NK-92 treated with Interleukin-12 subunit alpha and Interleukin-12 subunit beta, amount 100 ng/mL, for 24 hours (cell line): Measurements from ENCODE around the gene VSTM1.
"Not testable (repeated sequence)": the region's sequence is repeated elsewhere in the genome, so short reads cannot be mapped to it uniquely, and the experiment has no call there.

Experiments used
- DNase-seq: peaks from one replicate; lab custom pipeline; 2025; lab: John Stamatoyannopoulos, UW

The VSTM1 gene

DNA sequence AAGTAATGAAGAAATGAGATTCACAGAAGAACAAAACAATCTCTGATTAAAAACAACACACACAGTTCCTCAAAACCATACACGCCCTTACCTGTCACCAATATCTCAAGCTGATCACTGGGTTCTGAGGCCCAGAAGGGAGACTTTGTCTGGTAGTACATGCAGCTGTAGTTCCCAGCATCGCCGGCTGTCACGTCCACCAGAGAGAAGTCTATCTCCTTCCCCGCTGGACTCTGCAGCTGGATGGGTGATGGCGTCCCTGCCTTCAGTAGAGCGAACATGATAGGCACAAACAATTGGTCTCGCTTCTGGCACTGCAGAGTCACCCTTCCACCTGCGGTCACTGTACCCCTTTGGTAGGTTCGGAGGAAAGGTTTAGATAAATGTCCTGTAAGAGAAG, 10.1 kb upstream of the VSTM1 start:
- DNase-seq, result no peak

DNA sequence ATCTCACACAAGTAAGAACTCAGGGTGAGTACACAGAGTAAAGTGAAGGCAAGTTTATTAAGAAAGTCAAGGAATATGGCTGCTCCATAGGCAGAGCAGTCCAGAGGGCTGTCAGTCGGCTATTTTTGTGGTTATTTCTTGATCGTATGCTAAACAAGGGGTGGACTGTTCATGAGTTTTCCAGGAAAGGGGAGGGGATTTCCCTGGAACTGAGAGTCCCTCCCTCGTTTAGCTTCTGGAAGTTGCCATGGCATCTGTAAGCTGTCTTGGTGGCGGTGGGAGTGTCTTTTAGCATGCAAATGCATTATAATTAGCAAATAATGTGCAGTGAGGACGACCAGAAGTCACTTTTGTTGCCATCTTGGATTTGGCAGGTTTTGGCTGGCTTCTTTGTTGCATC, 5.8 kb upstream of the VSTM1 start:
- no peak for DNase-seq

- no peak for DNase-seq
Measured at GRCh38 chr19:54062643-54063042, 1.1 kb downstream of the VSTM1 start.

- DNase-seq, result no peak
Measured at GRCh38 chr19:54047616-54048015, 16.1 kb downstream of the VSTM1 start.

DNA sequence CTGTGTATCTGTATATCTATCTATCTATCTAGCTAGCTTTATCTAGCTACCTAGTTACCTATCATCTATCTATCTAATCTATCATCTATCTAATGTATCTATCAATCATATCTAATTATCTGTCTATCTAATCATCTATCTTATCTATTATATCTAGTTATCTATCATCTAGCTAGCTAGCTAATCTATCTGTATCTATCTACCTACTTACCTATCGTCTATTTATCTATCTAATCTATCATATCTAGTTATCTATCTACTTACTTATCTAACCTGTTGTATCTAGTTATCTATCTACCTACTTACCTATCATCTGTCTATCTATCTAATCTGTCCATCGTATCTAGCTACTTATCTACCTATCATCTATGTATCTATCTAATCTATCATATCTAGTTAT, 17.9 kb downstream of the VSTM1 start:
- DNase-seq, result no peak

- DNase-seq, result no peak
Measured at GRCh38 chr19:54042989-54043388, 20.7 kb downstream of the VSTM1 start.

GRCh38 chr19:54041969-54042606, 21.6 kb downstream of the VSTM1 start:
- DNase-seq, result no peak

GRCh38 chr19:54040003-54040402, 23.7 kb downstream of the VSTM1 start:
- DNase-seq, result no peak

DNA sequence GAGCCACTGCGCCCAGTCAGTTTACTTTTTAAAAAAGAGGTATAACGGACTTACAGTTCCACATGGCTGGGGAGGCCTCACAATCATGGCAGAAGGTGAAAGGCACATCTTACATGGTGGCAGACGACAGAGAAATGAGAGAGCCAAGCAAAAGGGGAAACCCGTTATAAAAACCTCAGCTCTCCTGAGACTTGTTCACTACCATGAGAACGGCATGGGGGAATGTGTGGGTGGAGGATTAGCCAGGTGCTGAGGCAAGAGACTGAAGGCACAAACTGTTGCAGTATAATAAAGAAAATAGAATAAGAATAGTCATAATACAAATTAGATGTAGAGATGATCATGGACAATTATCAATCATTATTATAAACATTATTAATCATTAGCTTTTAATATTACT, 27.2 kb downstream of the VSTM1 start:
- DNase-seq, result not testable (repeated sequence)

DNA sequence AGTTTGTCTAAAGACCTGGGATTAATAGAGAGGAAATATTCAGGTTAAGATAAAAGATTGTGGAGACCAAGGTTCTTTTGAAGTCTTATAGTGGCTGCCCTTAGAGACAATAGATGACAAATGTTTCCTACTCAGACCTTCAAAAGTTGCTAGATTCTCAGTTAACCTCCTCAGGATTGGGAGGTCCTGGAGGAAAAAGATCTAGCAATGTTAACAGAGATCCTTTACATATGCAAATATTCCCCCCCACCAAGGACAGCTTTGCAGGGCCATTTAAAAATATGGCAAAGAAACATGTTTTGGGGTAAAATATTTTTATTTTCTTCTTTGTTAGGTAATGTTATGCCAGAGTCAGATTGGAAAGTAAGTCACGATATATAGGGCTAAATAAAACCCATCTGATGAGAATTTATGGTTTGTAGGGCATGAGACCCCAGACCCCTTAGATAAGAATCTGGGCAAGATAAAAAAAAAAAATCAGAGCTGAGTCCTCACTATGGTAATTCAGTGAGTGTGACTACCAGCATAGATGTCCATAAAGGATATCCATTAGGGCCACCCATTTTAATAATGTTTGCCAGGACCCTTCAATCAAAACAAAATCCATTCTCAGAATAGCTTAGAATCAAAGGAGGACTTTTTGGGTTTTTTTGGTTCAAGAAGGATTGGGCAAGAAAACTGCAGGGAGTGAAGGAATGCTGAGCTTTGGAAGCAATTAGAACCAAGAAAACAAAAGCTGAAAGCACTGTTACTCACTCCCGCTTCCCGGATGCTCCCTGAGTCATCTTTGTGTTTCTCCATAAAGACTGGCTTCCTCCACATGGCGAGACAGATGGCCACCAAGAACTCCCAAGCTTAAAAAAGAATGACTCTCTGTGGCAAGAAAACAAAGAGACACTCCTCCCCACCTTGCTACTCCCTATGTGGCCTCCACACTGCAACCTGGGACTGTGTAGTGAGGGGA, 28.2 kb downstream of the VSTM1 start:
- DNase-seq, result no peak

GRCh38 chr19:54030895-54031586, 32.7 kb downstream of the VSTM1 start:
- DNase-seq, result no peak

GRCh38 chr19:54029930-54030490, 33.7 kb downstream of the VSTM1 start:
- DNase-seq, result no peak

DNA sequence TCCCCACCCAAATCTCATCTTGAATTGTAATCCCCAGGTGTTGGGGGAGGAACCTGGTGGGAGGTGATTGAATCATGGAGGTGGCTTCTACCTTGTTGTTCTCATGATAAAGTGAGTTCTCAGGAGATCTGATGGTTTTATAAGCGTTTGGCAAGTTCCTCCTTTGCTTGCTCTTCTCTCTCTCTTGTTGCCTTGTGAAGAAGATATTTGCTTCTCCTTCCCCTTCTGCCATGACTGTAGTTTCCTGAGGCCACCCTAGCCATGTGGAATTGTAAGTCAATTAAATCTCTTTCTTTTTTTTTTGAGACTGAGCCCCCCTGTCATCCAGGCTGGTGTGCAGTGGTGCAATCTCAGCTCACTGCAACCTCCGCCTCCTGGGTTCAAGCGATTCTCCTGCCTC, 34.4 kb downstream of the VSTM1 start:
- no peak for DNase-seq

- no peak for DNase-seq
Measured at GRCh38 chr19:54026656-54027055, 37.0 kb downstream of the VSTM1 start.

DNA sequence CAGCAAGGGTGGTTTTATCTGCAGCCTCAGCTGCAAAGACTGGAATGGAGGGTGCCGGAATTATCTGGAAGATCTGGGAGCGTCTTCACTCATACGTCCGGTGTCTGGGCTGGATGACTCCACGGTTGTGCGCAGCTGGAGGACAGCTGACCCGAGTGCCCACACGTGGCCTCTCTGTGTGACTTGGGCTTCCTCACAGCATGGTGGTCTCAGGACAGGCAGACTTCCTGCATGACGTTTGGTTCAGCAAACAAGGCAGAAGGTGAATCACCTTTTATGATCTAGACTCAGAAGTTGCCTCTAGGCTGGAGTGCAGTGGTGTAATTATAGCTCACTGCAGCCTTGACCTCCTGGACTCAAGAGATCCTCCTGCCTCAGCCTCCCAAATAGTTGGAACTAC, 39.0 kb downstream of the VSTM1 start:
- DNase-seq, result no peak

GRCh38 chr19:54023191-54023590, 40.5 kb downstream of the VSTM1 start:
- DNase-seq, result no peak

DNA sequence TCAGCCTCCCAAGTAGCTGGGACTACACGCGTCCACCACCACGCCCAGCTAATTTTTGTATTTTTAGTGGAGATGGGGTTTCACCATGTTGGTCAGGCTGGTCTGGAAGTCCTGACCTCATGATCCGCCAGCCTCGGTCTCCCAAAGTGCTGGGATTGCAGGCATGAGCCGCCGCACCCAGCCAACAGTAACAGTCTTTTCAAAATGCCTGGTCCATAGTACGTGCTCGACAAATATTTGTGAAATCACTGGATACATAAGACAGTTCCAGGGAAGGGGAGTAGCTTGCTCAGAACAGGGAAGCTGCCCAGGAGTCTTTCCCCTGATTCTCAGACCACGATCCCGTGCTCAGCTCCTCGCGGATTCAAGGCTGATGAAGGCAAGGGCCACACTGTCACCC, 41.8 kb downstream of the VSTM1 start:
- DNase-seq, result no peak

DNA sequence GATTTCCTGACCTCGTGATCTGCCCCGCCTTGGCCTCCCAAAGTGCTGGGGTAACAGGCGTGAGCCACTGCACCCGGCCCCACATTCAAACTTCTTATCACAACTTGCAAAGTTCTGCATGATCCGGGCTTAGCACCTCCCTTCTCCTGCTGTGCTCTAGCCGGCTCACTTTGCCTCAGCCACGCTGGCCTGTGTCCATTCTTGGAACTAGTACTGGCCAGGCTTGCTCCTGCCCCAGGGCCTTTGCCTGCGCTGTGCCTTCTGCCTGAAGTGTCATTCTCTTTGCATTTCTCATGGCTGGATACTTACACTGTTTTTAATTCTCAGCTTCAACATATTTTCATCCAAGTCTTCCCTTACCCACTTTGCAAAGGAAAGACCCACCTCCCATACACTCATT, 42.3 kb downstream of the VSTM1 start:
- DNase-seq, result no peak

DNA sequence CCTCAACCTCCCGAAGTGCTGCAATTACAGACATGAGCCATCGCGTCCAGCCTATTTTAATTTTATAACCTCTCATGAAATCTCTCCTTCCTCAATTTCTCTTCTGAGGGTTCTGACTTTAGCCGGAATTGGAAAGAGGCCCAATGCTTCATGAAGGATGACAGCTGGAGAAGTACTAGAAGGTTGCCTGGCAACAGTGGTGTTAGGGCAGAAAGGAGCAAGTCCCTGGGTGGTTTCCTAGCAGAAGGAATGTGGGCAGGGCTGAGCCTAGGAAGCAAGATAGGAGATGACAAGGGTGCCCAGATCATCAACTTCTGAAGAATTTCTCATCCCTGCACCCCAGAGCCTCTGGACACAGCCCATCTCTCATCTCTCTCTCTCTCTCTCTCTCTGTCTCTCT, 46.4 kb downstream of the VSTM1 start:
- DNase-seq, result no peak

DNA sequence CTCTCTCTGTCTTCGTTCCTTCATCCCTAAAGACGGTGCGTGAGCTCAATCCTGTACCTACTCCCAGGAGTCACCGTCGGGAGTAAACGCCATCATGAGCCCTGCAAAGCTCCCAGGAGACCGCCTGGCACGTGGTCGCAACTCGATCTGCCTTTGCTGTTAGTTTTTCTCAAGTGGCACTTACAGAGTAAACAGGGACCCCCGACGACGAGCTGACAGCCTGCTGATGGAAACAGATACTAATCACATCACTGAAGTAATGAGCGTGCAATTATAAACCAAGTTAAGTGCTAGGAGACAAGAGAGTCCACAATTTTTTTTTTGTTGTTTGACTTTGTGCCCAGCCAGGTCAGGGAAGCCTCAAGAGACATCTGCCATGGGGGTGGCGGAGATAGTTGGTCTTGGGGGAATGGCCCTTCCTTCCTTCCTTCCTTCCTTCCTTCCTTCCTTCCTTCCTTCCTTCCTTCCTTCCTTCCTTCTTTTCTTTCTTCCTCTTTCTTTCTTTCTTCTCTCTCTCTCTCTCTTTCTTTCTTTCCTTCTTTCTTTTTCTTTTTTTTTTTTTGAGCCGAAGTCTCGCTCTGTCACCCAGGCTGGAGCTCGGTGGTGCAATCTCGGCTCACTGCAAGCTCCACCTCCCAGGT, 48.7 kb downstream of the VSTM1 start:
- DNase-seq, result no peak

DNA sequence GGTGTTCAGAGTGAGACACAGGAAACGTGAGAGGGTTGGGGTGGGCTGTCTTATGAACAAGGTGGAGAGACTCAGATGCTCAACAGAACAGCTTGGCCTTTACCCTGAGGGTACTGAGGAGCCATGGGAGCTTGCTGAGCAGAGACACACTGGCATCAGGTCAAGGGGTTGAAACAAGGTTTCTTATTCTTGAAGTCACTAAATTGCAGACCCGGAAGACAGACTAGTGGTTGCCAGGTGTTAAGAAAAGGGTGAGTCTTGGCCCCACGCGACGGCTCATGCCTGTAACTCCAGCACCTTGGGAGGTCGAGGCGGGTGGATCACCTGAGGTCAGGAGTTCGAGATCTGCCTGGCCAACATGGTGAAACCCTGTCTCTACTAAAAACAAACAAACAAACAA, 49.8 kb downstream of the VSTM1 start:
- no peak for DNase-seq
